Choroid plexus epithelial cell (primary cell): Measurements from ENCODE around the gene TCP11L2.
A peak's percentile ranks its signal among the peaks of the same experiment; 100 is the strongest.
"Not testable (repeated sequence)": the region's sequence is repeated elsewhere in the genome, so short reads cannot be mapped to it uniquely, and the experiment has no call there.

Experiments
- DNase-seq: peaks from one replicate; pipeline ENCODE4 v3.0.0-alpha.2; 2010; ENCODE audit warnings: low read depth
- H3K4me3 ChIP-seq: 2 replicates; pipeline ENCODE4 v1.5.1; 2011; ENCODE audit warnings: low read depth, mild to moderate bottlenecking, control low read depth, low read length, moderate library complexity
- TF ChIP-seq, protein P1 (sequence below): conservative IDR thresholded peaks from 2 replicates; pipeline ENCODE4 v1.5.1; 2011; ENCODE audit warnings: low read depth, mild to moderate bottlenecking, control low read depth, inconsistent platforms, low read length, moderate library complexity

Gene TCP11L2

DNA sequence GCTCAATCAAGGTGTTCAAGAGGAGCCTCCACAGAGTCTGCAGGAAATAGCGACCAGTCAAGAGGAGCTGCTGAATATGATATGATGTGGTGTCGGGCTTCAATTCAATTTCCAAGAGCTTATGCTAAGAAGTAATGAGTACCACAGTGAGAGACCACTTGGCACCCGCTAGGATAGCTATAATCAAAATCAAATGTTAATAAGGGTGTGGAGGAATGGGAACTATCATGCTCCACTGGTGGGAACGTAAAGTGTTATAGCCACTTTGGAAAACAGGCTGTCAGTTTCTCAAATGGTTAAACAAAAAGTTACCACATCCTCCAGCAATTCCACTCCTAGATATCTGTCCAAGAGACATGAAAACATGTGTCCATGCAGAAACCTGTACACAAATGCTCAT is 61.7 kb downstream of the TCP11L2 start:
- no peak for DNase-seq
- TF ChIP-seq, protein P1, sequence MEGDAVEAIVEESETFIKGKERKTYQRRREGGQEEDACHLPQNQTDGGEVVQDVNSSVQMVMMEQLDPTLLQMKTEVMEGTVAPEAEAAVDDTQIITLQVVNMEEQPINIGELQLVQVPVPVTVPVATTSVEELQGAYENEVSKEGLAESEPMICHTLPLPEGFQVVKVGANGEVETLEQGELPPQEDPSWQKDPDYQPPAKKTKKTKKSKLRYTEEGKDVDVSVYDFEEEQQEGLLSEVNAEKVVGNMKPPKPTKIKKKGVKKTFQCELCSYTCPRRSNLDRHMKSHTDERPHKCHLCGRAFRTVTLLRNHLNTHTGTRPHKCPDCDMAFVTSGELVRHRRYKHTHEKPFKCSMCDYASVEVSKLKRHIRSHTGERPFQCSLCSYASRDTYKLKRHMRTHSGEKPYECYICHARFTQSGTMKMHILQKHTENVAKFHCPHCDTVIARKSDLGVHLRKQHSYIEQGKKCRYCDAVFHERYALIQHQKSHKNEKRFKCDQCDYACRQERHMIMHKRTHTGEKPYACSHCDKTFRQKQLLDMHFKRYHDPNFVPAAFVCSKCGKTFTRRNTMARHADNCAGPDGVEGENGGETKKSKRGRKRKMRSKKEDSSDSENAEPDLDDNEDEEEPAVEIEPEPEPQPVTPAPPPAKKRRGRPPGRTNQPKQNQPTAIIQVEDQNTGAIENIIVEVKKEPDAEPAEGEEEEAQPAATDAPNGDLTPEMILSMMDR: no peak
- no peak overlapping the region for H3K4me3 ChIP-seq

DNA sequence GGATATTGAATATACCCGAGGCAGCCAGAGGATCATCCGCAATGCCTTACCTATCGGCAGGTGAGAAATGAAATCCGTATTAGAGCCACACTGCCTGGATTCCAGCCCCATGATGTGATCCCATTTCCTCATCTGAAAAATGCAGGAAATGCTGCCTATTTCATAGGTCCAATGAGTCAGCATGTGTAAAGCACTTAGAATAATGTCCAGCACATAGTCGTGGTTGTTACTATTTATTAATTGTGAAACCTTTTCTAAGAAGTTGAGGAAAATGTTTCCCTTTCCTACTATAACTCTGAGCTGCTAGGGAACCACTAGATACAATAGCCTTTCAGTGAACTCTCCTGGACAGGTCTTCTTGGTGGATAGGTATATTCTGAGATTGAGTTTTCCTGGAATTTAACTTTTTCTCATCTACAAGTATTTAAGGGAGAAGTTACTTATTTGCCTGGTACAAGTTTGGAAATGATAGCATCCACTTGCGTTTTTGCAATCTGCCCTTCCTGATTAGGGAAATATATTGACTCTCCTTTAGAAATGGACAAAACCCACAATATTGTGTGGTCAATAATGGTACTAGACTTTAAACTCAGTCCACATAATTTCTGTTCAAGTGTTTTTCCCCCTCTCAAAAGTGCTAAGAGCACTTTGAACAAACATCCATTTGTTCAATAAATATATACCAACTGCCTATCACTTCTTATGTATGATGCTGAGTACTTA is 67.3 kb downstream of the TCP11L2 start:
- no peak overlapping the region for H3K4me3 ChIP-seq
- TF ChIP-seq, protein P1: no peak
- DNase-seq: peak; percentile 87

DNA sequence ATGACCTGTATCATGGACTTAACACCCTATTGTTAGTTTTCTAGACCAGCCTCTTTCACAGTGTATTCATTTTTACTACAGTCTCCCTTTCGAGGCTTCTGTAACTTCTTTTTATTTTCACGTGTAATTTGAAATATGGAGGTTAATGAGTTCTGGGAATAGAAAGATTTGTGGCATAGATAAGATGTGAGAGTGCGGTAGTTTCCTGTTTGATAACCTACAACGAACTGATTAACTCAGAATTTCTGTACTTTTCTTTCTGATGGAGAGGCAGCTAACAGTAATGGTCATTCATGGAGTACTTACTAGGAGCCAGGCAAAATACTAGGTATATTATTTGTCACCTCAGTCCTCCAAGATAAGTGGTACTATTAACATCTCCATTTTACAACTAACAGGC is 76.3 kb downstream of the TCP11L2 start:
- no peak for DNase-seq
- TF ChIP-seq, protein P1: no peak
- no peak overlapping the region for H3K4me3 ChIP-seq

DNA sequence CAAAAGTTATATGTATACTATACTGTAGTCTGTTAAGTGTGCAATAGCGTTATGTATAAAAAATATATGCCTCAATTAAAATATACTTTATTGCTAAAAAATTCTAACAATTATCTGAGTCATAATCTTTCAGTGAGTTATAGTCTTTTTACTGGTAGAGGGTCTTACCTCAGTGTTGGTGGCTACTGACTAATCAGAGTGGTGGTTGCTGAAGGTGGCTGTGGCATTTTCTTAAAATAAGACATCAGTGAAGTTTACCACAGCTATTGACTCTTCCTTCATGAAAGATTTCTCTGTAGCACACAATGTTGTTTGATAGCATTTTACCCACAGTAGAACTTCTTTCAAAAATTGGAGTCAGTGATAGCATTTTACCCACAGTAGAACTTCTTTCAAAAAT is 78.4 kb downstream of the TCP11L2 start:
- TF ChIP-seq, protein P1: no peak
- DNase-seq: no peak
- H3K4me3 ChIP-seq: no peak overlapping the region

DNA sequence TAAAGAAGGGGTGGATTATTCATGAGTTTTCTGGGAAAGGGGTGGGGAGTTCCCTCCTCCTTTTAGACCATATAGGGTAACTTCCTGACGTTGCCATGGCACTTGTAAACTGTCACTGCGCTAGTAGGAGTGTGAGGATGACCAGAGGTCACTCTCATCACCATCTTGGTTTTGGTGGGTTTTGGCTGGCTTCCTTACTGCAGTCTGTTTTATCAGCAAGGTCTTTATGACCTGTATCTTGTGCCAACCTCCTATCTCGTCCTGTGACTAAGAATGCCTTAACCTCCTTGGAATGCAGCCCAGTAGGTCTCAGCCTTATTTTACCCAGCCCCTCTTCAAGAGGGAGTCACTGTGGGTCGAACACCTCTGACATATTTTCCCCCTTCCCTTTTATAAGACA is 79.3 kb downstream of the TCP11L2 start:
- H3K4me3 ChIP-seq: not testable (repeated sequence)

DNA sequence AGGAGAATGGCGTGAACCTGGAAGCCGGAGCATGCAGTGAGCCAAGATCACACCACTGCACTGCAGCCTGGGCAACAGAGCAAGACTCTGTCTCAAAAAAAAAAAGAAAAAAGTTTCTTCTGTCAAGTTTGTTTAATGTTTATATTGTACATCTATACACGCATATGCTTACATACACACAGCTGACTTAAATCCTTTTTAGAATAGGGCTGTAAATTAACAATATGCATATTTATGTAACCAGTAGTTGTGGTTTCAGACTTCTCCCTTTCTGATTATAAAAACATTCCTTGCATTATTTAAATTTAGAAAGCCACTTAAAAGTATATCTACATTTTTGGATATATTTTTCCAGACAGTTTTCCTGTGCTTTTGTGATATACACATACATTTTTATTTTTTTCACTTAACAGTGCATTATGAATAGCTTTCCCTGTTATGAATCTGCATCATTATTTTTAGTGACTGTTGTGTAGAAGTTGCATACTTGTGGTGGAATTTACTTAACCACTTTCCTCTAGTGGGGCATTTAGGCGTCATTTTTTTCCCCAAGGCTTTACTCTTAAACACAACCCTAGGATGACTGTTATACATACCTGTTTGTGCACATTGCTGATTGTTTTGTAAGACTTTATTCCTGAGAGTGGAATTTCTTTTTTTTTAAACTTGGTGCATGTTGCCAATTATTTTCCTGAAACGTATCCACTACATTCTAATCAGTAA is 84.4 kb downstream of the TCP11L2 start:
- H3K4me3 ChIP-seq: no peak overlapping the region
- TF ChIP-seq, protein P1: no peak
- DNase-seq: peak; percentile 46

More for the DNA sequence above, 79.3 kb downstream of the TCP11L2 start:
- not testable (repeated sequence) for DNase-seq

DNA sequence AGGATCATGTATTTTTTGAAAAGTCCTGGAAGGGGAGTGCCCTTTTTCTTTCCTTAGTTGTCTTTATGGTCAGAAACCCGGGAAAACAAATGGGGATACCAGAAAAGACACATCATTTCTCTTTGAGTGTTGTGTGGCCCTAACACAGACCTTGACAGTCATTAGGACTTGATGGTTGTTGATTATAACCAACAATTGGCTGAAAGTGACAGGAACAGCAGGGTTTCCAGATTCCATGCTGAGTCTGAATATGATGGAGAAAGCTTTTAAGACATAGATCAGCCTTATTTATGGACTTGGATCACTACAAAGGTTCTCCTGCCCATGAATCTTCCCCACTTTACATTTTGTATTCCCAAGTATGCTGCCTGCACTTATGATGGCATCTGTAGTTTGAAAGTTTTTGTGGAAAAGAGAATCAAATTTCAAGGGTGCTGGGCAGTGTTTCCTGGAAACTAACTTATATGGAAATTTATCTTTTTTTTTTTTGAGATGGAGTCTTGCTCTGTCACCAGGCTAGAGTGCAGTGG is 85.4 kb downstream of the TCP11L2 start:
- DNase-seq: no peak
- H3K4me3 ChIP-seq: no peak overlapping the region
- TF ChIP-seq, protein P1: no peak
